Activated CD4-positive, alpha-beta memory T cell treated with anti-CD3 and anti-CD28 coated beads, Interleukin-2, amount 10 ng/mL, durations not matched to agents 7 days and 5 days (primary cell): ENCODE measurements around the gene CTDNEP1. TPM values are rescaled to one million over a fixed set of nuclear protein-coding genes. Genes with fewer than 3 reads are reported as not detected.

Experiments
- CTCF ChIA-PET: fragments of 350-600 bp; sonication (Branson Sonifier 250); formaldehyde crosslinking; loops from one replicate; lab custom pipeline; 2021; ENCODE audit warnings: antibody characterized with exemption, inconsistent platforms; lab: Charles Lee
- POLR2A ChIA-PET: fragments of 350-600 bp; sonication (Branson Sonifier 250); formaldehyde crosslinking; loops from one replicate; lab custom pipeline; 2021; ENCODE audit warnings: antibody characterized with exemption; lab: Charles Lee
- DNase-seq: peaks from one replicate; pipeline ENCODE4 v3.0.0-alpha.2; 2020
- H3K27ac Mint-ChIP-seq: one replicate; pipeline ENCODE4 v1.8.0; 2021; ENCODE audit warnings: mild to moderate bottlenecking, mixed read lengths
- H3K27me3 Mint-ChIP-seq: one replicate; pipeline ENCODE4 v1.8.0; 2021; ENCODE audit warnings: mixed read lengths
- H3K36me3 Mint-ChIP-seq: one replicate; pipeline ENCODE4 v1.8.0; 2021; ENCODE audit warnings: low read depth, mixed read lengths
- H3K4me1 Mint-ChIP-seq: one replicate; pipeline ENCODE4 v1.8.0; 2021; ENCODE audit warnings: mixed read lengths
- H3K4me3 Mint-ChIP-seq: one replicate; pipeline ENCODE4 v1.8.0; 2021; ENCODE audit warnings: mild to moderate bottlenecking, mixed read lengths
- H3K9me3 Mint-ChIP-seq: one replicate; pipeline ENCODE4 v1.8.0; 2021; ENCODE audit warnings: mixed read lengths
- total RNA-seq, 2 experiments: library from RNA; stranded (reverse); gene quantifications; one replicate each; pipeline ENCODE4 v1.2.3, GENCODE V29; 2021

CTDNEP1 gene
- total RNA-seq, 2 experiments from 2014 or later, result 170 to 175 TPM

GRCh38 chr17:7203391-7203790, 48.1 kb downstream of the CTDNEP1 start:
- H3K4me1 Mint-ChIP-seq, result peaks cover 32% of the 10 kb centered on the region
- ChIA-PET CTCF (interaction anchor here (1.1 kb wide), 1 partner anchor 16 kb away, joined by 3 read pairs; the partner anchor contains the start of gene DLG4), POLR2A (no interaction called here)
- H3K36me3 Mint-ChIP-seq, result no peaks in the 10 kb centered on the region
- no peak overlapping the region for H3K27ac Mint-ChIP-seq
- no peaks in the 10 kb centered on the region for H3K9me3 Mint-ChIP-seq
- H3K27me3 Mint-ChIP-seq, result peaks cover under 1% of the 10 kb centered on the region
- DNase-seq, result no peak
- H3K4me3 Mint-ChIP-seq, result no peak overlapping the region

DNA sequence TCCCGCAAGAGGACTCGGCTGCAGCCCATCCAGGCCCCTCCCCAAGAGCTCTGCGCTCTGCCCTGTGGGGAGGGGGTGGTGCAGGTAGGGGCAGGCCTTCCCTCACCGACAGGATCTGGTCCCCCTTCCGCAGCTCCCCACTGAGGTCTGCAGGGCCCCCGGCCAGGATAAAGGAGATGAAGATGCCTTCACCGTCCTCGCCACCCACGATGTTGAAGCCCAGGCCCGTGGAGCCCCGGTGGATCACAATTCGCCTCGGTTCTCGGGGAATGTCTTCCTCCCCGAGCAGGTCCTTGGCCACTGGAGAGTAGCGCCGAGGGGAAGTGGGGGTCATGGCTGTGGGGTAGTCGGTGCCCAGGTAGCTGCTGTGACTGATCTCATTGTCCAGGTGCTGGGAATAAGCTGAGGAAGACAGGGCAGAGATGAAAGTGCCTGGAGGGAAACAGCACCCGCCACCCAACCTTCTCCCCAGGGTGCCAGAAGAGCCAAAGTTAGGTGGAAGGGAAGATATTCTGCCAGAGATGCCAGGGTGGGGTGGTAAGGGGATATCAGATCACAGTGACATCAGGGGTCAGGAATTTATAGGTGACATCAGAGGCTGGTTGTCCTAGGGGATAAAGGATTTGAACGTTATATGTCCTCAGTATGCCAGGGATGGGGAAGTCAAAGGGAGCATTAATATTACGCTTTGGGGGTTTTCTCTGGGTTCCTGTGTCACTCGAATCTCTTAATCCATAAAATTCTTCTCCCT, 54.7 kb downstream of the CTDNEP1 start:
- Mint-ChIP-seq H3K27me3 (no peaks in the 10 kb centered on the region), H3K4me3 (no peak overlapping the region), H3K9me3 (no peaks in the 10 kb centered on the region), H3K36me3 (no peaks in the 10 kb centered on the region), H3K4me1 (no peaks in the 10 kb centered on the region), H3K27ac (no peak overlapping the region)
- no peak for DNase-seq
- CTCF ChIA-PET, result interaction anchor here (0.6 to 1.5 kb wide), 2 partner anchors 18 to 19 kb away, joined by 4 to 5 read pairs; no protein-coding TSS in a partner anchor
- POLR2A ChIA-PET, result no interaction called here

DNA sequence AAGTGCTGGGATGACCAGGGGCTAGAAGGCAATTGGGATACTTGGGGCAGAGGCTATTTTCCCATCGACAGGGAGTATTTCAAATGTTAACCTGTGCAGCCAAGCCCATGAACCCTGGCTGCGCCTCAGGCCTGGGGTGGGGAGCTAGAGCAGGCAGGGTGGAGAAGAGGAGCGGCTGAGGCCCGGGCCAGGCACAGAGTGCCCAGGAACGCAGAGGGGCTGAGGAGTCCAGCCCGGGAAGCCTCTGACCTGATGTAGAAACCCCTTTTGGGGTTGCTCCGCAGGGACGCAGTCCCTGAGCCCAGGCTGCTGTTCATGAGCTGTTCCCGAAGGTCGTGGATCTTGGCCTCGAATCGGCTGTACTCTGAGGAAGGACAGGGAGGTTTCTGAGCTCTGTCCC, 55.6 kb downstream of the CTDNEP1 start:
- Mint-ChIP-seq H3K9me3 (no peaks in the 10 kb centered on the region), H3K36me3 (no peaks in the 10 kb centered on the region), H3K27ac (no peak overlapping the region), H3K4me1 (no peaks in the 10 kb centered on the region), H3K27me3 (no peaks in the 10 kb centered on the region), H3K4me3 (no peak overlapping the region)
- ChIA-PET CTCF (interaction anchor here (1.5 kb wide), 1 partner anchor 18 kb away, joined by 4 read pairs; no protein-coding TSS in a partner anchor), POLR2A (no interaction called here)
- no peak for DNase-seq

Other genes with a start within 250 kb of the CTDNEP1 start
- gene RNASEK, start 239.1 kb downstream of the CTDNEP1 start, total RNA-seq, result 100 to 1,000 TPM; 187 to 194 TPM
- under 1 TPM; 0.80 to 0.88 TPM for gene BCL6B, start 228.7 kb downstream of the CTDNEP1 start, total RNA-seq
- gene SLC16A13, start 215.7 kb downstream of the CTDNEP1 start, total RNA-seq, result 10 to 100 TPM; 26.8 to 28.9 TPM
- gene SLC16A11, start 207.6 kb downstream of the CTDNEP1 start, total RNA-seq, result under 1 TPM; 0.35 to 0.73 TPM
- not detected for gene CLEC10A, start 171.5 kb downstream of the CTDNEP1 start, total RNA-seq
- gene ASGR2, start 136.9 kb downstream of the CTDNEP1 start, total RNA-seq, result not detected
- gene ASGR1, start 72.4 kb downstream of the CTDNEP1 start, total RNA-seq, result under 1 TPM; 0.60 to 0.73 TPM
- 1 to 10 TPM; 5.2 to 5.3 TPM for gene DLG4, start 31.9 kb downstream of the CTDNEP1 start, total RNA-seq
- 100 to 1,000 TPM; 364 to 370 TPM for gene ACADVL, start 31.8 kb downstream of the CTDNEP1 start, total RNA-seq
- 10 to 100 TPM; 47.2 to 49.1 TPM for gene DVL2, start 17.2 kb downstream of the CTDNEP1 start, total RNA-seq
- 10 to 100 TPM; 45.9 to 53.1 TPM for gene PHF23, start 12.3 kb downstream of the CTDNEP1 start, total RNA-seq
- 100 to 1,000 TPM; 303 to 313 TPM for gene GABARAP, start 9.3 kb downstream of the CTDNEP1 start, total RNA-seq
- gene ELP5, start 481 bp upstream of the CTDNEP1 start, total RNA-seq, result 10 to 100 TPM; 40.4 to 42.1 TPM
- under 1 TPM; 0.15 to 0.80 TPM for gene CLDN7, start 10.7 kb upstream of the CTDNEP1 start, total RNA-seq
- not detected for gene SLC2A4, start 30.0 kb upstream of the CTDNEP1 start, total RNA-seq
- 1 to 10 TPM; 1.5 to 1.6 TPM for gene YBX2, start 42.9 kb upstream of the CTDNEP1 start, total RNA-seq
- 100 to 1,000 TPM; 419 to 420 TPM for gene EIF5A, start 55.9 kb upstream of the CTDNEP1 start, total RNA-seq
- 10 to 100 TPM; 69.8 to 74.7 TPM for gene GPS2, start 63.6 kb upstream of the CTDNEP1 start, total RNA-seq
- 10 to 100 TPM; 28.4 to 31.2 TPM for gene NEURL4, start 77.6 kb upstream of the CTDNEP1 start, total RNA-seq
- gene ACAP1, start 84.8 kb upstream of the CTDNEP1 start, total RNA-seq, result 100 to 1,000 TPM; 682 to 709 TPM
- 1 to 10 TPM; 5.8 to 5.9 TPM for gene KCTD11, start 100.4 kb upstream of the CTDNEP1 start, total RNA-seq
- gene TMEM95, start 103.4 kb upstream of the CTDNEP1 start, total RNA-seq, result not detected
- under 1 TPM; 0.25 to 0.86 TPM for gene TNK1, start 129.4 kb upstream of the CTDNEP1 start, total RNA-seq
- gene PLSCR3, start 142.8 kb upstream of the CTDNEP1 start, total RNA-seq, result 100 to 1,000 TPM; 149 to 156 TPM
- 10 to 100 TPM; 73.2 to 77.0 TPM for gene TMEM256, start 152.4 kb upstream of the CTDNEP1 start, total RNA-seq
- 1 to 10 TPM; 3.2 to 3.7 TPM for gene NLGN2, start 156.1 kb upstream of the CTDNEP1 start, total RNA-seq
- not detected for gene SPEM1, start 168.6 kb upstream of the CTDNEP1 start, total RNA-seq
- gene SPEM2, start 173.9 kb upstream of the CTDNEP1 start, total RNA-seq, result not detected
- gene SPEM3, start 177.1 kb upstream of the CTDNEP1 start, total RNA-seq, result not detected
- gene TMEM102, start 183.7 kb upstream of the CTDNEP1 start, total RNA-seq, result 10 to 100 TPM; 18.0 TPM
- gene FGF11, start 187.8 kb upstream of the CTDNEP1 start, total RNA-seq, result 10 to 100 TPM in 1 of 2 experiments, 1 to 10 TPM in 1; 8.9 to 10.8 TPM
- 10 to 100 TPM; 13.0 to 14.6 TPM for gene CHRNB1, start 193.3 kb upstream of the CTDNEP1 start, total RNA-seq
- gene ZBTB4, start 227.9 kb upstream of the CTDNEP1 start, total RNA-seq, result 10 to 100 TPM; 27.4 to 27.9 TPM
- not detected for gene SLC35G6, start 229.7 kb upstream of the CTDNEP1 start, total RNA-seq
- gene POLR2A, start 232.6 kb upstream of the CTDNEP1 start, total RNA-seq, result 100 to 1,000 TPM; 169 to 172 TPM